ENCODE data around the gene MISP. TPM values are rescaled to one million over a fixed set of nuclear protein-coding genes. Genes with fewer than 3 reads are reported as not detected.

Gene MISP
- total RNA-seq, 1 experiment from 2014 or later, result not detected

GRCh38 chr19:810883-811489 lies 60.1 kb downstream of the MISP start:
- no peak for DNase-seq
- no peaks in the 10 kb centered on the region for H3K27me3 ChIP-seq (ENCODE audit: low read length)
- no peak overlapping the region for H3K27ac ChIP-seq (ENCODE audit: low read length)
- H3K4me1 ChIP-seq (ENCODE audit: low read length), result no peaks in the 10 kb centered on the region
- peaks cover 29% of the 10 kb centered on the region for H4K20me1 ChIP-seq (ENCODE audit: insufficient read depth, low read depth, low read length)
- no peak overlapping the region for H2AFZ ChIP-seq (ENCODE audit: low read length)
- H3K79me2 ChIP-seq (ENCODE audit: low read length), result 0 out of 2 replicates have a peak, but pooled peaks cover 6% of the 10 kb centered on the region
- no peak overlapping the region for H3K4me3 ChIP-seq (ENCODE audit: low read length)
- peaks cover 36% of the 10 kb centered on the region for H3K36me3 ChIP-seq (ENCODE audit: insufficient read depth, low read length)
- H3K4me2 ChIP-seq (ENCODE audit: low read depth, low read length, poor library complexity, severe bottlenecking), result no peak overlapping the region
- H3K9ac ChIP-seq (ENCODE audit: low read length), result no peak overlapping the region
- no peaks in the 10 kb centered on the region for H3K9me3 ChIP-seq (ENCODE audit: low read length)
- no peaks in the 10 kb centered on the region; the same call in 1 of the 2 replicates for H3K9me2 ChIP-seq (replicated peaks; ENCODE audit: insufficient read depth, low read length)

- DNase-seq, result no peak
- Histone ChIP-seq H3K9ac (ENCODE audit: low read length) (no peak overlapping the region), H3K4me1 (ENCODE audit: low read length) (no peaks in the 10 kb centered on the region), H3K27me3 (ENCODE audit: low read length) (no peaks in the 10 kb centered on the region), H3K9me3 (ENCODE audit: low read length) (no peaks in the 10 kb centered on the region), H3K79me2 (ENCODE audit: low read length) (0 out of 2 replicates have a peak, but pooled peaks cover 6% of the 10 kb centered on the region), H4K20me1 (ENCODE audit: insufficient read depth, low read depth, low read length) (peaks cover 24% of the 10 kb centered on the region), H3K36me3 (ENCODE audit: insufficient read depth, low read length) (peaks cover 34% of the 10 kb centered on the region), H2AFZ (ENCODE audit: low read length) (no peak overlapping the region), H3K27ac (ENCODE audit: low read length) (no peak overlapping the region), H3K9me2 (replicated peaks; ENCODE audit: insufficient read depth, low read length) (no peaks in the 10 kb centered on the region; the same call in 1 of the 2 replicates), H3K4me3 (ENCODE audit: low read length) (no peak overlapping the region), H3K4me2 (ENCODE audit: low read depth, low read length, poor library complexity, severe bottlenecking) (no peak overlapping the region)
Measured at GRCh38 chr19:811506-812048, 60.7 kb downstream of the MISP start.

- H3K9me2 ChIP-seq (replicated peaks; ENCODE audit: insufficient read depth, low read length), result no peaks in the 10 kb centered on the region; the same call in 1 of the 2 replicates
- no peak overlapping the region for H3K27ac ChIP-seq (ENCODE audit: low read length)
- no peaks in the 10 kb centered on the region for H3K27me3 ChIP-seq (ENCODE audit: low read length)
- H3K9me3 ChIP-seq (ENCODE audit: low read length), result no peaks in the 10 kb centered on the region
- no peaks in the 10 kb centered on the region for H3K4me1 ChIP-seq (ENCODE audit: low read length)
- H3K4me3 ChIP-seq (ENCODE audit: low read length), result no peak overlapping the region
- no peak overlapping the region for H2AFZ ChIP-seq (ENCODE audit: low read length)
- H4K20me1 ChIP-seq (ENCODE audit: insufficient read depth, low read depth, low read length), result peaks cover 18% of the 10 kb centered on the region
- no peak overlapping the region for H3K9ac ChIP-seq (ENCODE audit: low read length)
- no peak overlapping the region for H3K4me2 ChIP-seq (ENCODE audit: low read depth, low read length, poor library complexity, severe bottlenecking)
- H3K36me3 ChIP-seq (ENCODE audit: insufficient read depth, low read length), result peaks cover 28% of the 10 kb centered on the region
- H3K79me2 ChIP-seq (ENCODE audit: low read length), result no peaks in the 10 kb centered on the region
- no peak for DNase-seq
Measured at GRCh38 chr19:812049-812746, 61.3 kb downstream of the MISP start.

- Histone ChIP-seq H3K9ac (ENCODE audit: low read length) (no peak overlapping the region), H3K27ac (ENCODE audit: low read length) (no peak overlapping the region), H3K9me2 (replicated peaks; ENCODE audit: insufficient read depth, low read length) (no peaks in the 10 kb centered on the region; the same call in 1 of the 2 replicates), H3K4me2 (ENCODE audit: low read depth, low read length, poor library complexity, severe bottlenecking) (no peak overlapping the region), H2AFZ (ENCODE audit: low read length) (no peak overlapping the region), H3K36me3 (ENCODE audit: insufficient read depth, low read length) (peaks cover 22% of the 10 kb centered on the region), H4K20me1 (ENCODE audit: insufficient read depth, low read depth, low read length) (peaks cover 12% of the 10 kb centered on the region), H3K4me1 (ENCODE audit: low read length) (no peaks in the 10 kb centered on the region), H3K9me3 (ENCODE audit: low read length) (no peaks in the 10 kb centered on the region), H3K79me2 (ENCODE audit: low read length) (no peaks in the 10 kb centered on the region), H3K27me3 (ENCODE audit: low read length) (no peaks in the 10 kb centered on the region), H3K4me3 (ENCODE audit: low read length) (no peak overlapping the region)
- no peak for DNase-seq
Measured at GRCh38 chr19:812747-813218, 61.9 kb downstream of the MISP start.

- Histone ChIP-seq H3K4me1 (ENCODE audit: low read length) (no peaks in the 10 kb centered on the region), H2AFZ (ENCODE audit: low read length) (no peak overlapping the region), H3K9me2 (replicated peaks; ENCODE audit: insufficient read depth, low read length) (no peaks in the 10 kb centered on the region; the same call in 1 of the 2 replicates), H3K9me3 (ENCODE audit: low read length) (no peaks in the 10 kb centered on the region), H4K20me1 (ENCODE audit: insufficient read depth, low read depth, low read length) (peaks cover 8% of the 10 kb centered on the region; the same call in 1 of the 2 replicates), H3K36me3 (ENCODE audit: insufficient read depth, low read length) (peaks cover 19% of the 10 kb centered on the region), H3K79me2 (ENCODE audit: low read length) (no peaks in the 10 kb centered on the region), H3K9ac (ENCODE audit: low read length) (no peak overlapping the region), H3K4me2 (ENCODE audit: low read depth, low read length, poor library complexity, severe bottlenecking) (no peak overlapping the region), H3K27ac (ENCODE audit: low read length) (no peak overlapping the region), H3K27me3 (ENCODE audit: low read length) (no peaks in the 10 kb centered on the region), H3K4me3 (ENCODE audit: low read length) (no peak overlapping the region)
- no peak for DNase-seq
Measured at GRCh38 chr19:813219-814151, 62.6 kb downstream of the MISP start.

Small RNAs within 50 kb of the gene (small RNA-seq; reads per million reads assigned to genes)
- gene MIR3187, result not detected

Other genes starting within 250 kb of the MISP start
- 13.8 and 46.6 TPM in 2 replicates for gene TPGS1, start 243.6 kb upstream of the MISP start, total RNA-seq (2014; rRNA removed; shearing (Covaris generic); ENCODE audit: low replicate concordance)
- gene CDC34, start 219.4 kb upstream of the MISP start, total RNA-seq (2014; rRNA removed; shearing (Covaris generic); ENCODE audit: low replicate concordance), result 25.7 and 96.8 TPM in 2 replicates
- gene GZMM, start 207.1 kb upstream of the MISP start, total RNA-seq (2014; rRNA removed; shearing (Covaris generic); ENCODE audit: low replicate concordance), result 0.32 TPM in 1 of 2 replicates, not detected in the other
- gene BSG, start 178.5 kb upstream of the MISP start, total RNA-seq (2014; rRNA removed; shearing (Covaris generic); ENCODE audit: low replicate concordance), result 124 and 186 TPM in 2 replicates
- not detected in 2 replicates for gene HCN2, start 161.2 kb upstream of the MISP start, total RNA-seq (2014; rRNA removed; shearing (Covaris generic); ENCODE audit: low replicate concordance)
- gene POLRMT, start 117.6 kb upstream of the MISP start, total RNA-seq (2014; rRNA removed; shearing (Covaris generic); ENCODE audit: low replicate concordance), result 51.5 and 60.6 TPM in 2 replicates
- gene FGF22, start 111.2 kb upstream of the MISP start, total RNA-seq (2014; rRNA removed; shearing (Covaris generic); ENCODE audit: low replicate concordance), result not detected in 2 replicates
- 36.5 and 66.5 TPM in 2 replicates for gene RNF126, start 87.9 kb upstream of the MISP start, total RNA-seq (2014; rRNA removed; shearing (Covaris generic); ENCODE audit: low replicate concordance)
- 2.3 and 3.0 TPM in 2 replicates for gene FSTL3, start 74.7 kb upstream of the MISP start, total RNA-seq (2014; rRNA removed; shearing (Covaris generic); ENCODE audit: low replicate concordance)
- not detected in 2 replicates for gene PRSS57, start 55.7 kb upstream of the MISP start, total RNA-seq (2014; rRNA removed; shearing (Covaris generic); ENCODE audit: low replicate concordance)
- 3.5 TPM in 1 of 2 replicates, not detected in the other for gene PALM, start 42.2 kb upstream of the MISP start, total RNA-seq (2014; rRNA removed; shearing (Covaris generic); ENCODE audit: low replicate concordance)
- gene PTBP1, start 46.3 kb downstream of the MISP start, total RNA-seq (2014; rRNA removed; shearing (Covaris generic); ENCODE audit: low replicate concordance), result 170 and 172 TPM in 2 replicates
- gene PLPPR3, start 70.8 kb downstream of the MISP start, total RNA-seq (2014; rRNA removed; shearing (Covaris generic); ENCODE audit: low replicate concordance), result not detected in 2 replicates
- gene AZU1, start 76.7 kb downstream of the MISP start, total RNA-seq (2014; rRNA removed; shearing (Covaris generic); ENCODE audit: low replicate concordance), result not detected in 2 replicates
- not detected in 2 replicates for gene PRTN3, start 89.9 kb downstream of the MISP start, total RNA-seq (2014; rRNA removed; shearing (Covaris generic); ENCODE audit: low replicate concordance)
- gene ELANE, start 101.2 kb downstream of the MISP start, total RNA-seq (2014; rRNA removed; shearing (Covaris generic); ENCODE audit: low replicate concordance), result not detected in 2 replicates
- 1.5 and 6.9 TPM in 2 replicates for gene CFD, start 108.6 kb downstream of the MISP start, total RNA-seq (2014; rRNA removed; shearing (Covaris generic); ENCODE audit: low replicate concordance)
- 10.8 and 14.1 TPM in 2 replicates for gene MED16, start 142.1 kb downstream of the MISP start, total RNA-seq (2014; rRNA removed; shearing (Covaris generic); ENCODE audit: low replicate concordance)
- not detected in 2 replicates for gene RNU6-9, start 142.4 kb downstream of the MISP start, total RNA-seq (2014; rRNA removed; shearing (Covaris generic); ENCODE audit: low replicate concordance)
- gene R3HDM4, start 162.1 kb downstream of the MISP start, total RNA-seq (2014; rRNA removed; shearing (Covaris generic); ENCODE audit: low replicate concordance), result 41.9 and 43.8 TPM in 2 replicates
- not detected in 2 replicates for gene KISS1R, start 166.2 kb downstream of the MISP start, total RNA-seq (2014; rRNA removed; shearing (Covaris generic); ENCODE audit: low replicate concordance)
- 2.0 and 4.6 TPM in 2 replicates for gene ARID3A, start 174.9 kb downstream of the MISP start, total RNA-seq (2014; rRNA removed; shearing (Covaris generic); ENCODE audit: low replicate concordance)
- 41.1 and 87.2 TPM in 2 replicates for gene WDR18, start 233.2 kb downstream of the MISP start, total RNA-seq (2014; rRNA removed; shearing (Covaris generic); ENCODE audit: low replicate concordance)
- gene GRIN3B, start 249.3 kb downstream of the MISP start, total RNA-seq (2014; rRNA removed; shearing (Covaris generic); ENCODE audit: low replicate concordance), result 1.4 TPM in 1 of 2 replicates, not detected in the other